Measurements from ENCODE around the gene PIK3CG.
"Not testable (repeated sequence)": the region's sequence is repeated elsewhere in the genome, so short reads cannot be mapped to it uniquely, and the experiment has no call there.

The PIK3CG gene

DNA sequence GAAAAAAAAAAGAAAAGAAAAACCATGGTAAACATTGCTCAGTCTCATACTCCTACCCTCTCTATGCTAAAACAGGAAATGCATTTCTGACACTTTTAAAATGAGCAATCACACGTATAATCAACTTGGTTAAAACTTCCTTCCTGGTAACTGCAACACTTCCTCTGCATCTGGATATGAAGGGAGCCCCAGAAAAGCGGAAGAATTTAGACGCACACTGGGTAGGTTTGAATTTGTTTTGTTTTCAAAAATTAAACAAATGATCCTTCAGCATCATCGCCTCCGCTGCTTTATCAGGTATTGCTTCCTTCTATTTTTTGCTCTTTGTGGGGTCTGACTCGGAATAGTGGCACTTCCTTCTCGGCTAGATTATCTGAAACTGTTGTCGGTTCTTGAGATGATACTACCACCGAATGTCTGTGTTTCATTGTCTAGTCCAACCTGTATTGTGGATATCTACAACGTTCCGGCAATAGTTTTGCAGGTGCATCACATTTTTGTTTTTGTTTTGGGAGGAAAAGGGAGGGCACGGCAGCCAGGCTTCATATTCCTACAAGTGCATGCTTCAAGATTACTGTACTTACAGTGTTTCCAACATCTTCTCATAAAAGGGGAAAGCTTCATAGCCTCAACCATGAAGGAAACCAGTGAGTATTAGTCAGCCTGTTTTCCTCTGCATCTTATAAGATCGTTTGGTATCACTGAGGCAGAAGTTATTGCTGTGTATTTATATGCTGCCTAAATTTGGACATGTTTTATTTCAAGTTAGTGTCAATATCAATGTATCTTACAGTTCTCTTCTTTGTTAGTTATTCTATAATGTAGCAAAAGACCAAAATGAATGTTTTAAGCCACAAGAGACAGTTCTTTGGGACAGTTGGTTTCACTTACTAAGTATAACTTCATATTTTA, at the start of gene PIK3CG:
TSS of gene PIK3CG (plus strand) at position 153 of the 912 bp plus-strand sequence. CDS start 2,280 bp downstream, outside the sequence.
- no peaks in the 10 kb centered on the region for H3K27me3 Mint-ChIP-seq
- peak within 1 kb of the TSS; percentile 87 for H3K27ac Mint-ChIP-seq
- peak within 1 kb of the TSS; percentile 90 for H3K4me3 Mint-ChIP-seq
- H3K4me1 Mint-ChIP-seq (ENCODE audit: low read depth) = peaks cover 75% of the 10 kb centered on the region
- no peaks in the 10 kb centered on the region for H3K9me3 Mint-ChIP-seq
- peaks cover 38% of the 10 kb centered on the region for H3K36me3 Mint-ChIP-seq (ENCODE audit: low read depth)

DNA sequence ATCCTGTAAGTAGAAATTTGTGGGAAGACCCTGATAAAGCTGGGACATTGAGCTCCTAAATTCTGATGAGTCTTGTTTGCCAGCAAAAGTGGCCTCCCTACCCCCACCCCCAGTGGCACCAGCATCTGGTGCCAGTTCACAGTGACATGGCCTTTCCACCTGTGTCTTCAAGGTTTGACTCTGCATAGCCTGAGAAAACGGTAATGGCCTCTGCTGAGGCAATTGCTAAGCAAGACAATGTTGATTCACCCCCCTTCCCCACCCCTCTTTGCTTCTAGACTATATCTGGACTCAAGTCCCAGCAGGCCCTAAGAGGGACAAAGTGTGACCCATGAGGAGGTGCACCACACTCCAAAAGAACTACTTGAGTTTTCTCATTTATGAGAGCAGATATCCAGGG, 48.0 kb upstream of the PIK3CG start:
- peaks cover 2% of the 10 kb centered on the region for H3K4me1 Mint-ChIP-seq (ENCODE audit: low read depth)

DNA sequence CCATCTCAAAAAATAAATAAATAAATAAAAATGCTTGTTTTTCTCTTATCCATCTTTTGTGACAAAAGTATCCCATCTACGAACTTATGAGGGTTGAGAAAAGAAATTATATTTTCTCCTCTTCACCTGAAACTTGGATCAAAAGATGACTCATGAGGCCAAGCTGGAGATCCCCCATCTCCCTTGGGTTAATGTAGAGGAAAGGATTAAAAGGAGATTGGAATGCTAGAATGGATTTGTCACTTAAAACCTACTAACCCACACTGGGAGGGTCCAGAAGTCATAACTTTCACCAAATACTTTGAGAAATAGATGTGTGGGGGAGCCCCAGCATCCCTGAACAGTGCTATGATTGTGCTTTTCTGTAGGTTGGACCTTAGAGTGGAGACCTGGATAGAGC, 46.3 kb upstream of the PIK3CG start:
- no peaks in the 10 kb centered on the region for H3K27me3 Mint-ChIP-seq
- H3K36me3 Mint-ChIP-seq (ENCODE audit: low read depth) = no peaks in the 10 kb centered on the region
- no peaks in the 10 kb centered on the region for H3K9me3 Mint-ChIP-seq
- no peak overlapping the region for H3K4me3 Mint-ChIP-seq
- no peak overlapping the region for H3K27ac Mint-ChIP-seq
- H3K4me1 Mint-ChIP-seq (ENCODE audit: low read depth) = no peaks in the 10 kb centered on the region

More for the DNA sequence above, 48.0 kb upstream of the PIK3CG start:
- no peaks in the 10 kb centered on the region for H3K9me3 Mint-ChIP-seq
- H3K27ac Mint-ChIP-seq = no peak overlapping the region
- no peaks in the 10 kb centered on the region for H3K36me3 Mint-ChIP-seq (ENCODE audit: low read depth)
- H3K4me3 Mint-ChIP-seq = no peak overlapping the region
- H3K27me3 Mint-ChIP-seq = no peaks in the 10 kb centered on the region

DNA sequence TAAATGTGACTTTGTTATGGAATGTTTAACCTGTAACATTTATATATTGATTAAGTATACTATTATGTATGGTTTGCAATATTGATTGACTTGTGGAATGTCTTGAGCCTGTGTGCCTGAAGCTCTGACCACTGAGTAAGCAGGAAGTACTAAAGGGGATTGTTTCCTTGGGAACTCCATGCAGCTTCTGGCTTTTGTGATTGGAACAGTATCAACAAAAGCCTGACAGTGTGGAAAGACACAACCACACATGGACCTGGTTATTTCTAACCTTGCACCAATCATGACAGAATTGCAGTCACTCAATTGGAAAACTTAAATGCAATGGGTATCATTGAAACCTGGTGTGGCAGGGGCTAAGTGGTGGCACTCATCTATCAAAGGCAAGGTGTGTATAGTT, 45.5 kb upstream of the PIK3CG start:
- no peaks in the 10 kb centered on the region for H3K36me3 Mint-ChIP-seq (ENCODE audit: low read depth)
- H3K27me3 Mint-ChIP-seq = no peaks in the 10 kb centered on the region
- no peaks in the 10 kb centered on the region for H3K9me3 Mint-ChIP-seq
- no peaks in the 10 kb centered on the region for H3K4me1 Mint-ChIP-seq (ENCODE audit: low read depth)
- no peak overlapping the region for H3K4me3 Mint-ChIP-seq
- H3K27ac Mint-ChIP-seq = no peak overlapping the region

DNA sequence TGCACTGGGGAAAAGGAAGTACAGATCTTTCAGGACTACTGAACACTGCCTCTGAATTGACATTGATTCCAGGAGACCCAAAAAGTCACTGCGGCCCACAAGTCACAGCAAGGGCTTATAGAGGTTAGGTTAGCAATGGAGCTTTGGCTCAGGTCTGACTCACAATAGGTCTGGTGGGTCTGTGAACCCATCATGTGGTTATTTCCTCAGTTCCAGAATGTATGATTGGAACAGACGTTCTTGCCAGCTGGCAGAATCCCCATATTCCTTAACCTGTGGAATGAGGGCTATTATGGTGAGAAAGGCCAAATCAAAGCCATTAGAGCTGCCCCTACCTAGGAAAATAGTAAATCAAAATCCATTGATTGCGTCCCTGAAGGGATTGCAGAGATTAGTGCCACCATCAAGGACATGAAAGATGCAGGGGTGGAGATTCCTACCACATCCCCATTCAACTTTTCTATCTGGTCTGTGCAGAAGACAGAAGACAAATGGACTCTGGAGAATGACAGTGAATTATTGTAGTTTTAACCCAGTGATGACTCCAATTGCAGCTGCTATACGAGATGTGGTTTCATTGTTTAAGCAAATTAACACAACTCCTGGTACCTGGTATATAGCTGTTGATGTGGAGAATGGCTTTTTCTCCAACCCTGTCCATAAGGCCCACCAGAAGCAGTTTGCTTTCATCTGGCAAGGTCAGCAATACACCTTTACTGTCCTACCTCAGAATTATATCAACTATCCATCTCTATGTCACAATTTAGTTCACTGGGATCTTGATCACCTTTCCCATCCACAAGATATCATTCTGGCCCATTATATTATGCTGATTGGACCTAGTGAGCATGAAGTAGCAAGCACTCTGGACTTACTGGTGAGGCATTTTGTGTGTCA, 44.5 kb upstream of the PIK3CG start:
- Mint-ChIP-seq H3K36me3 (ENCODE audit: low read depth) (no peaks in the 10 kb centered on the region), H3K9me3 (no peaks in the 10 kb centered on the region), H3K4me1 (ENCODE audit: low read depth) (no peaks in the 10 kb centered on the region), H3K27me3 (no peaks in the 10 kb centered on the region), H3K27ac (no peak overlapping the region), H3K4me3 (no peak overlapping the region)

DNA sequence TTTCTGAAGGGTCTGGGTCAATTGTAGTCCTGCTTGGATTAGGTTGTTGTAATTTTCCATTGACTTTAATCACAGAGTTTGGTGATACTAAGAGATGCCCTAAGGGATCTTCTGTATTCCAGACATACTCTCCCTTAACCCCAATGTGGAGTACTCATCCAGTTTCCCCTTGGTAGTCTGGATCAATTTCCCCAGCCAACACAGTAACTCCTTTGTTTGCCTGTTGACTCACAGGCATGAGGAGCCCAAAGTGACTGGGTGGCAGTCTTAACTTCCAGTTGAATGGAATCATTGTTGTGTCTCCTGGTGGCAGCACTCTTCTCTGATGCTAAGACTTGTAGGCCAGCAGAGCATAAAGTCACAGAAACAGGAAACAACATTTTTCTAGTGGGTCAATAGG, 41.5 kb upstream of the PIK3CG start:
- H3K27me3 Mint-ChIP-seq = no peaks in the 10 kb centered on the region
- H3K4me1 Mint-ChIP-seq (ENCODE audit: low read depth) = no peaks in the 10 kb centered on the region
- no peaks in the 10 kb centered on the region for H3K36me3 Mint-ChIP-seq (ENCODE audit: low read depth)
- no peak overlapping the region for H3K4me3 Mint-ChIP-seq
- no peak overlapping the region for H3K27ac Mint-ChIP-seq
- no peaks in the 10 kb centered on the region for H3K9me3 Mint-ChIP-seq

DNA sequence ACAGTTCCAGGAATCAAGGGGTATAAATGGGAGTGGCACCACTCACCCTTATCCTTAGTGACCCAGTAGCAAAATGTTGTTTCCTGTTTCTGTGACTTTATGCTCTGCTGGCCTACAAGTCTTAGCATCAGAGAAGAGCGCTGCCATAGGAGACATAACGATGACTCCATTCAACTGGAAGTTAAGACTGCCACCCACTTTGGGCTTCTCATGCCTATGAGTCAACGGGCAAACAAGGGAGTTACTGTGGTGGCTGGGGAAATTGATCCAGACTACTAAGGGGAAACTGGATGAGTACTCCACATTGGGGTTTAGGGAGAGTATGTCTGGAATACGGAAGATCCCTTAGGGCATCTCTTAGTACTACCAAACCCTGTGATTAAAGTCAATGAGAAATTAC, 40.6 kb upstream of the PIK3CG start:
- Mint-ChIP-seq H3K4me1 (ENCODE audit: low read depth) (no peaks in the 10 kb centered on the region), H3K4me3 (no peak overlapping the region), H3K36me3 (ENCODE audit: low read depth) (no peaks in the 10 kb centered on the region), H3K27ac (no peak overlapping the region), H3K27me3 (no peaks in the 10 kb centered on the region), H3K9me3 (no peaks in the 10 kb centered on the region)

DNA sequence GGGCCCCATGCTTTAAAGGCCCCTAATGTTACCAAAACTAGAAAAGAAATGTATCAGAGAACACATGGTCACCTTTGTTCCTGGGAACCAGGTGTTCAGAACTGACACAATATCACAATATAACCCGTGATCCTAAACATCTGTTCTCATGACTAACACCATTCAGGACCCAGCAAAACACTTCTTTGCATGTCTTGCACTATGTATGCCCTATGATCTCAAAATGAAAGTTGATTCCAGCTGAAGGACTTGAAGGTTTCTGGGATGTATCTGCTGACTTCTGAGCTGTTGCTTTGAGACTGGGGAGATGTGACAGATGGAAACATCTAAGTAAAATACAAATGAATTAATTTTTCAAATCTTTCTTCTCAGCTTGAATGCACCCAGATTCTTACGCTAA, 37.5 kb upstream of the PIK3CG start:
- Mint-ChIP-seq H3K27ac (no peak overlapping the region), H3K4me3 (no peak overlapping the region), H3K9me3 (peaks cover 3% of the 10 kb centered on the region), H3K27me3 (no peaks in the 10 kb centered on the region), H3K36me3 (ENCODE audit: low read depth) (no peaks in the 10 kb centered on the region), H3K4me1 (ENCODE audit: low read depth) (no peaks in the 10 kb centered on the region)

DNA sequence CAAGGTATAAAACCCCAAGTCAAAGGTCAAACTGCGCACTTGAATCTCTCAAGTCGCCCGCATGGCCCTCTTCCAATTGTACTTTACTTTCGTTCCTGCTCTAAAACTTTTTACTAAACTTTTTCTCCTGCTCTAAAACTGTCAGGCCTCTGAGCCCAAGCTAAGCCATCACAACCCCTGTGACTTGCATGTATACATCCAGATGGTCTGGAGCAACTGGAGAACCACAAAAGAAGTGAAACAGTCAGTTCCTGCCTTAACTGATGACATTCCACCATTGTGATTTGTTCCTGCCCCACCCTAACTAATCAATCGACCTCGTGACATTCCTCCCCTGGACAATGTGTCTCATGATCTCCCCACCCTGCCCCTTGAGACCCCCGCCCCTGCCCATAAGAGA, 35.6 kb upstream of the PIK3CG start:
- H3K27ac Mint-ChIP-seq = no peak overlapping the region
- H3K4me3 Mint-ChIP-seq = no peak overlapping the region
- peaks cover 3% of the 10 kb centered on the region for H3K9me3 Mint-ChIP-seq
- H3K4me1 Mint-ChIP-seq (ENCODE audit: low read depth) = no peaks in the 10 kb centered on the region
- no peaks in the 10 kb centered on the region for H3K27me3 Mint-ChIP-seq
- H3K36me3 Mint-ChIP-seq (ENCODE audit: low read depth) = no peaks in the 10 kb centered on the region

DNA sequence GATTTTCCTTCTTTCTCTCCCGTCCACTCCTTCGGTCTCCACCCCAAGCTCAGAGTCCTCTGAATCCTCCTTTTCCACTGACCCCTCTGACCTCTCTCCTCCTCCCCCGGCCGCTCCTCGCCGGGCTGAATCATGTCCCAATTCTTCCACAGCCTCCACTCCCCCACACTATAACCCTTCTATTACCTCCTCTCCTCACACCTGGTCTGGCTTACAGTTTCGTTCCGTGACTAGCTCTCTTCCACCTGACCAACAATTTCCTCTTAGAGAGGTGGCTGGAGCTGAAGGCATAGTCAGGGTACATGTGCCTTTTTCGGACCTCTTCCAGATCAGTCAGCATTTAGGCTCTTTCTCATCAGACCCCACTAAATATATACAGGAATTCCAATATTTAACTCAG, 34.2 kb upstream of the PIK3CG start:
- not testable (repeated sequence) for H3K4me3 Mint-ChIP-seq; H3K27me3 Mint-ChIP-seq; H3K9me3 Mint-ChIP-seq; H3K27ac Mint-ChIP-seq; H3K36me3 Mint-ChIP-seq (ENCODE audit: low read depth); H3K4me1 Mint-ChIP-seq (ENCODE audit: low read depth)

DNA sequence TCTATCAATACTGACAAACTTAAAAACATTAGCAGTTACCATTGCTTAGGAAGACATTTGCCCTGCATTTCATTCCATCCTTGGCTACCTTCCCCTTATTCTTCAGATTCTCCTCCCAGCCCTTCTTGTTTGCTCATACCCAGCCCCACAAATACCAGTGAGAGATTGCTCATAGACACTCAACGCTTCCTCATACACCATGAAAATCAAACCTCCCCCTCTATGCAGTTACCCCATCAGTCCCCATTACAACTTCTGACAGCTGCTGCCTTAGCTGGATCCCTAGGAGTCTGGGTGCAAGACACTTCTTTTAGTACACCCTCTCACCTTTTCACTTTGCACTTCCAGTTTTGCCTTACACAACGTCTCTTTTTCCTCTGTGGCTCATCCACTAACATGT, 28.3 kb upstream of the PIK3CG start:
- Mint-ChIP-seq H3K27me3 (no peaks in the 10 kb centered on the region), H3K9me3 (no peaks in the 10 kb centered on the region), H3K36me3 (ENCODE audit: low read depth) (no peaks in the 10 kb centered on the region), H3K27ac (no peak overlapping the region), H3K4me3 (no peak overlapping the region), H3K4me1 (ENCODE audit: low read depth) (peaks cover 10% of the 10 kb centered on the region)

DNA sequence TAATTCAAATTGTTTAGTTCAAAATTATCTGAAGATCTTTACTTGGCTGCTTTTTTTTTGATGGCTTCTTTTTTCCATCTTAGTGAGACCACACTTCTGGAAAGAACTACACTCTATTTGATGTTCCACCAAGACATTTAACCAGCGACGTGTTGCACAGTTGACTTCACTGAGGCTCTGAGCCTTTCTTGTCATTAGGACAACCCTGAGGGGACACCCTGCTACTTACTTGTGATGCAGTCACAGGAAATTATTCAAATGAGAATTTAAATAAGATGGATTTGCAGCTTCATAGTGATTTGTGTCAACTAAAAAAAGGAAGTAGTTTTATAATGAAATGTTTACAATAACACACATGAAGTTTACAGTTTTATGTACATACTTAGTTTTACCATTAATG, 25.6 kb upstream of the PIK3CG start:
- Mint-ChIP-seq H3K36me3 (ENCODE audit: low read depth) (no peaks in the 10 kb centered on the region), H3K27ac (no peak overlapping the region), H3K4me1 (ENCODE audit: low read depth) (peaks cover 10% of the 10 kb centered on the region), H3K4me3 (no peak overlapping the region), H3K9me3 (no peaks in the 10 kb centered on the region), H3K27me3 (no peaks in the 10 kb centered on the region)

DNA sequence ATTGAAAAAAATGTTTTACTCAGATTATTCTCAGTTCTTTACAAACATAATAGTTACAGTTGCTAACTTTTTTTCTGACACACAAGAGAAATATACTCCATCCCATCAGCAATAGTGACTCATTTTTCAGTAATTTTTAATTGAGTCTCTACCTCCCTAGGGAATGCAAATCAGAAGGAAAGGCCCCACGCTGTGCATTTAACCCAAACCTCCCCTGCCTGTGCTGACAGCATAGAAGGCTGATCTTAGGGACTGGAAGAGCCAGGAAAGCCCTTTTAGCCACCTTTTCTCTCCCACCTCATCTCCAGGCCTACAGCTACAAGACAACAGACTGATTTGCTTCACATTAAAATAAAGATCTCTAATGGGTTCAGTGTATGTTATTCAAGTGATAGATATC, 24.7 kb upstream of the PIK3CG start:
- Mint-ChIP-seq H3K27ac (no peak overlapping the region), H3K36me3 (ENCODE audit: low read depth) (no peaks in the 10 kb centered on the region), H3K9me3 (no peaks in the 10 kb centered on the region), H3K27me3 (peaks cover 4% of the 10 kb centered on the region), H3K4me1 (ENCODE audit: low read depth) (peaks cover 10% of the 10 kb centered on the region), H3K4me3 (no peak overlapping the region)

DNA sequence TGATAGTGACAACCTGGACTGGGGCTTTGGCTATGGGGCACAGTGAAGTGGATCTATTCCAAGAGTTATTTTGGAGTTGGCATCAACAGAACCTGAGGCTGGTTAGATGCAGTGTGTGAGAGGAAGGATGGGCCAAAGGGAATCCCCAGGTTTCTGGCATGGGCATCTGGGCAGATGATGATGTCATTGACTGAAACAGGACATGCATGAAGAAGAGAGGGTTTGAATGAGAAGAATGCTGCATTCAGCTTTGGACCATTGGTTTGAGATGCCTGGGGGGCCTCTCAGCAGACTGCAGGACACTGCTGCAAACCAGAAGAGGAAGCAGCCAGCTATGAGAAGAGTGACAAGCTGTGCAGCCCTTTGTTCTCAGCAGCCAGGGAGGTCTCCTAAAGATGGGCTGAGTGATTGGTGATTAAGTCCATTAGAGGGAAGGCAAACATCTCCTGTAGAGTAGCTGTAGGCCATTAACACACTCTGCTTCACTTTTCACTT, 23.1 kb upstream of the PIK3CG start:
- Mint-ChIP-seq H3K36me3 (ENCODE audit: low read depth) (no peaks in the 10 kb centered on the region), H3K9me3 (no peaks in the 10 kb centered on the region), H3K4me1 (ENCODE audit: low read depth) (peaks cover 10% of the 10 kb centered on the region), H3K27me3 (peaks cover 4% of the 10 kb centered on the region), H3K27ac (no peak overlapping the region), H3K4me3 (no peak overlapping the region)

Measured in stimulated activated naive CD8-positive, alpha-beta T cell treated with anti-CD3 and anti-CD28 coated beads, Interleukin-15, Interleukin-2, amounts not matched to agents 100 ng/mL and 50 ng/mL, for 24 hours (primary cell).